Stimulated activated CD4-positive, alpha-beta T cell treated with anti-CD3 and anti-CD28 coated beads, Interleukin-2, amount 100 ng/mL, for 4 hours (primary cell): ENCODE results near the gene CPED1.

ENCODE experiments used
- DNase-seq: peaks from one replicate; pipeline ENCODE4 v3.0.0-alpha.2; 2020; ENCODE audit warnings: low read depth

Gene CPED1

GRCh38 chr7:120988591-120989256 is at the start of gene CPED1:
TSS of gene CPED1 (plus strand) at chr7:120988711. CDS start at chr7:120989622, 911 bp downstream.
- peak; percentile 6 for DNase-seq

GRCh38 chr7:120939345-120939744 is 49.2 kb upstream of the CPED1 start:
- DNase-seq, result no peak

GRCh38 chr7:120941064-120941463 is 47.4 kb upstream of the CPED1 start:
- DNase-seq, result no peak

- no peak for DNase-seq
Observed at GRCh38 chr7:120941856-120942255, 46.7 kb upstream of the CPED1 start.

GRCh38 chr7:120942861-120943260 is 45.6 kb upstream of the CPED1 start:
- DNase-seq, result no peak

GRCh38 chr7:120944826-120945562 is 43.5 kb upstream of the CPED1 start:
- DNase-seq, result no peak

GRCh38 chr7:120947980-120948379 is 40.5 kb upstream of the CPED1 start:
- DNase-seq, result no peak

GRCh38 chr7:120949393-120949911 is 39.1 kb upstream of the CPED1 start:
- no peak for DNase-seq

GRCh38 chr7:120949998-120950538 is 38.4 kb upstream of the CPED1 start:
- DNase-seq, result no peak

- peak; percentile 95 for DNase-seq
Observed at GRCh38 chr7:120950539-120951308, 37.8 kb upstream of the CPED1 start, which contains the start of gene ING3. TSS of gene ING3 (plus strand) at chr7:120950777. CDS start at chr7:120950897, 120 bp downstream.

- DNase-seq, result no peak
Observed at GRCh38 chr7:120951309-120951699, 37.2 kb upstream of the CPED1 start.

- no peak for DNase-seq
Observed at GRCh38 chr7:120951826-120952225, 36.7 kb upstream of the CPED1 start.

GRCh38 chr7:120955577-120956149 is 32.8 kb upstream of the CPED1 start:
- no peak for DNase-seq

GRCh38 chr7:120959929-120960484 is 28.5 kb upstream of the CPED1 start:
- DNase-seq, result no peak

GRCh38 chr7:120960714-120961113 is 27.8 kb upstream of the CPED1 start:
- no peak for DNase-seq

- no peak for DNase-seq
Observed at GRCh38 chr7:120961638-120962173, 26.8 kb upstream of the CPED1 start.

GRCh38 chr7:120964088-120964487 is 24.4 kb upstream of the CPED1 start:
- no peak for DNase-seq

GRCh38 chr7:120966961-120967360 is 21.6 kb upstream of the CPED1 start:
- no peak for DNase-seq

- DNase-seq, result no peak
Observed at GRCh38 chr7:120973849-120974248, 14.7 kb upstream of the CPED1 start.

- DNase-seq, result no peak
Observed at GRCh38 chr7:120979765-120980499, 8.6 kb upstream of the CPED1 start.

GRCh38 chr7:120981117-120981516 is 7.4 kb upstream of the CPED1 start:
- DNase-seq, result no peak
